ENCODE data around the gene HMCN2. TPM values are rescaled to one million over a fixed set of nuclear protein-coding genes. Genes with fewer than 3 reads are reported as not detected.

The HMCN2 gene
- total and polyA plus RNA-seq, 8 donors: 0.31 to 3.9 (median 0.68) TPM

GRCh38 chr9:130477564-130477963, 212.0 kb downstream of the HMCN2 start:
- peaks cover 0 to 42% of the 10 kb centered on the region in 2 donors for H3K36me3 ChIP-seq
- no peak overlapping the region for H3K27ac ChIP-seq
- H3K9me3 ChIP-seq: no peaks in the 10 kb centered on the region
- no peak for TF ChIP-seq CTCF (IDR thresholded peaks at IDR 0.05)
- no peak for DNase-seq
- H3K4me1 ChIP-seq: no peaks in the 10 kb centered on the region
- intact Hi-C loops (cut with DNase I): no loop called here
- H3K27me3 ChIP-seq: peaks cover 0 to 12% of the 10 kb centered on the region in 2 donors
- no peak for ATAC-seq
- H3K4me3 ChIP-seq: no peak overlapping the region

GRCh38 chr9:130478152-130478551, 212.6 kb downstream of the HMCN2 start:
- Histone ChIP-seq H3K4me3 (no peak overlapping the region), H3K4me1 (no peaks in the 10 kb centered on the region), H3K9me3 (no peaks in the 10 kb centered on the region), H3K27ac (no peak overlapping the region), H3K36me3 (peaks cover 0 to 39% of the 10 kb centered on the region in 2 donors), H3K27me3 (peaks cover 0 to 8% of the 10 kb centered on the region in 2 donors)
- TF ChIP-seq CTCF (IDR thresholded peaks at IDR 0.05): no peak
- ATAC-seq (no peak), DNase-seq (no peak)
- intact Hi-C loops (cut with DNase I): no loop called here

- Histone ChIP-seq H3K4me3 (no peak overlapping the region), H3K27me3 (peaks cover 0 to 15% of the 10 kb centered on the region in 2 donors), H3K9me3 (no peaks in the 10 kb centered on the region), H3K27ac (no peak overlapping the region), H3K36me3 (peaks cover 0 to 39% of the 10 kb centered on the region in 2 donors), H3K4me1 (no peaks in the 10 kb centered on the region)
- intact Hi-C loops (cut with DNase I): no loop called here
- ATAC-seq: no peak
- TF ChIP-seq CTCF (IDR thresholded peaks at IDR 0.05): no peak
- DNase-seq: no peak
Observed at GRCh38 chr9:130478736-130479575, 213.4 kb downstream of the HMCN2 start.

- no peaks in the 10 kb centered on the region for H3K4me1 ChIP-seq
- no peak overlapping the region for H3K4me3 ChIP-seq
- intact Hi-C loops (cut with DNase I): no loop called here
- no peak for TF ChIP-seq CTCF (IDR thresholded peaks at IDR 0.05)
- peaks cover 0 to 11% of the 10 kb centered on the region in 2 donors for H3K27me3 ChIP-seq
- no peaks in the 10 kb centered on the region for H3K9me3 ChIP-seq
- ATAC-seq: no peak
- peaks cover 0 to 39% of the 10 kb centered on the region in 2 donors for H3K36me3 ChIP-seq
- no peak for DNase-seq
- no peak overlapping the region for H3K27ac ChIP-seq
Observed at GRCh38 chr9:130479587-130479986, 214.0 kb downstream of the HMCN2 start.

- Histone ChIP-seq H3K27ac (no peak overlapping the region), H3K4me3 (no peak overlapping the region), H3K36me3 (peaks cover 0 to 39% of the 10 kb centered on the region in 2 donors), H3K27me3 (peaks cover 0 to 11% of the 10 kb centered on the region in 2 donors), H3K9me3 (no peaks in the 10 kb centered on the region), H3K4me1 (no peaks in the 10 kb centered on the region)
- intact Hi-C loops (cut with DNase I): no loop called here
- DNase-seq: peak in 1 of 4 donors; percentile 78
- TF ChIP-seq CTCF (IDR thresholded peaks at IDR 0.05): no peak
- ATAC-seq: no peak
Observed at GRCh38 chr9:130480673-130481072, 215.1 kb downstream of the HMCN2 start.

Measured in left lung (tissue), 10 donors.